GM10266 (cell line): ENCODE results near the gene PHLPP1.

Experiments
- DNase-seq: peaks from one replicate; pipeline ENCODE4 v3.0.0; 2012; ENCODE audit errors: extremely low spot score
- CTCF ChIP-seq: IDR thresholded peaks from 2 replicates; pipeline ENCODE4 v1.5.1; 2012; ENCODE audit warnings: mild to moderate bottlenecking, low read depth; ENCODE audit not compliant: control insufficient read depth, insufficient read depth; ENCODE audit errors: missing control alignments

The PHLPP1 gene

DNA sequence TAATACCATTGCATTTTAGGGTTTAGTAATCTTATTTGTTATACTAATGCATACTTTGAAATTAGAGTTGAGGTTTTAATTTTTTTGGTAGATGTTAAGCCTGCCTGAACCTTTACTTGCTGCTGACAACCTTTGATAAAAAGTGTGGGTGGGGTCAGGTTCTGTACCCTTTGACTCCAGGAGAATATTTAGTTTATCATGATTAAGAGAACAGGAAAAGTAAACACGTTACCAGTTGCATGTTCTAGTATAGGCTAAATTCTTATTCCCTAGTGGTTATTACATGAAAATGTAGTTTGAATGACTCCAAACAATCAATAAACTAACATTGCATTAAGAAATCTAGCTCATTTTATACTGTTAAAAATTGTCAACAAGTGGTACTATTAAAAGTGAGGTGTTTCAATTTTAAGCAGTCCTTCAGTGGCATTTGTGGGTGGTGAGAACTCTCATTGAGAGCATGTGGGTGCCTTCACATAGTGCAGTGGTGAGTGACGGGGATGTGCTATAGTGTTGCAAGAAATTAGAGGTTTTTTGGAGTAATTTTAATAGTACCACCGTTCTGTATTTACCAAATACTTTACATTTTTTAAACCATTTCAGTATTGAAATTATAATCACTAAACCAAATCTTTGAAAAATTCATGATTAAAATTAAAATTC, 29.9 kb downstream of the PHLPP1 start:
- TF ChIP-seq CTCF, result no peak
- DNase-seq, result no peak

DNA sequence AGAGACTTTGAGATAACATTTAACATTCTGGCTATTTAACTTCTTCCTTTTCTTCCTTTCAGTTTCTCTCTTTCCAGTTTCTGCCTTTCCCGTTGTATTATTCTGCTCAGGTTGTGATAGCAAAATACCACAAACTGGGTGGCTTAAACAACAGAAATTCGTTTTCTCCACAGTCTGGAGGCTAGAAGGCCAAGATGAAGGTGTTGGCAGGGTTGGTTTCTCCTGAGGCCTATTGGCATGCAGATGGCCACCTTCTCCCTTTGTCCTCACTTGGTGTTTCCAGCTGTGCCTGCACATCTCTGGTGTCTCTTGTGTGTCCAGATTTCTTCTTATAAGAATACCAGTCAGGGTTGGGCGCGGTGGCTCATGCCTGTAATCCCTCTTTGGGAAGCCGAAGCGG, 34.0 kb downstream of the PHLPP1 start:
- no peak for TF ChIP-seq CTCF
- no peak for DNase-seq

- no peak for TF ChIP-seq CTCF
- DNase-seq, result no peak
Measured at GRCh38 chr18:62751341-62751821, 36.0 kb downstream of the PHLPP1 start.

DNA sequence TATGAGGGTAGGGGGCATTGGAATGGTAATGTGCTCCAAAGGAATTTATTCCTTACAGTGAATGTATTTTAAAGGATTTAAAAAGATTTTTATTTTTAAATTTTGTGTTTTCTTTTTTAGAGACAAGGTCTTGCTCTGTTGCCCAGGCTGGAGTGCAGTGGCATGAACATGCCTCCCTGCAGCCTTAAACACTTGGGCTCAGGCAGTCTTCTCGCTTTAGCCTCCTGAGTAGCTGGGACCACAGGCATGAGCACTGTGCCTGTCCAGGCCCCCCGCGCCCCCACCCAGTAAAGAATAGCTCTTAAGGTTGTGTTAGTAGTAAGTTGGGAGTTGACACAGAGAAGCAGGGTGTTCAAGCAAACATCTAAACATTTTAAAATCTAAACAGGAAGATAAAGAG, 36.6 kb downstream of the PHLPP1 start:
- DNase-seq, result no peak
- TF ChIP-seq CTCF, result no peak

DNA sequence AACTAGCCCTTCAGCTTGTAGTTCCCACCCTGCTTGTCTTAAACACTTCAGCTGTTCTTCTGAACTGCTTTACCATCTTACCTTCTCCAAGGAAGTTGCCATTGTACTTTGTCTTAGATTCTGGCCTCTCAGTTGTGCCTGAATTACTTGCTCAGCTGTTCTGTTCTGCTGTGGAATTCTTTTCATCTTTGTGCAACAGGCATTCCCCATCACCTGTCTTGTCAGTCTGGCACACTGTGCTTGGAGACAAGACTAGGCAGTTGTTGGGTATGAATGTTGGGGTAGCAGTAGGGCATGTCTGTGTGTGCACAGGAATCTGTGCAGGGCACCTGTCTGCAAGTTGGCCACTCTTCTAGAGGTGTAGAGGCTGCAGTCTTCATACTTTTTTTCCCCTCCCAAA, 38.7 kb downstream of the PHLPP1 start:
- no peak for DNase-seq
- no peak for TF ChIP-seq CTCF

- DNase-seq, result no peak
- no peak for TF ChIP-seq CTCF
Measured at GRCh38 chr18:62755454-62755853, 40.1 kb downstream of the PHLPP1 start.

GRCh38 chr18:62755946-62756345, 40.6 kb downstream of the PHLPP1 start:
- no peak for TF ChIP-seq CTCF
- DNase-seq, result no peak
